Activated CD4-positive, alpha-beta T cell treated with anti-CD3 and anti-CD28 coated beads, Interleukin-2, amount 10 ng/mL, durations not matched to agents 7 days and 5 days (primary cell): ENCODE results near the gene PLA2G2E. TPM values are rescaled to one million over a fixed set of nuclear protein-coding genes. Genes with fewer than 3 reads are reported as not detected.
"Not testable (repeated sequence)": the region's sequence is repeated elsewhere in the genome, so short reads cannot be mapped to it uniquely, and the experiment has no call there.

Experiments used
- CTCF ChIA-PET: fragments of 350-600 bp; sonication (Branson Sonifier 250); formaldehyde crosslinking; loops from one replicate; lab custom pipeline; 2021; ENCODE audit warnings: antibody characterized with exemption; lab: Charles Lee
- POLR2A ChIA-PET: fragments of 350-600 bp; sonication (Branson Sonifier 250); formaldehyde crosslinking; loops from one replicate; lab custom pipeline; 2021; ENCODE audit warnings: antibody characterized with exemption; lab: Charles Lee
- DNase-seq: peaks from one replicate; pipeline ENCODE4 v3.0.0-alpha.2; 2020
- H3K27ac Mint-ChIP-seq: one replicate; pipeline ENCODE4 v1.8.0; 2021; ENCODE audit warnings: mild to moderate bottlenecking, moderate library complexity, mixed read lengths
- H3K27me3 Mint-ChIP-seq: one replicate; pipeline ENCODE4 v1.8.0; 2021; ENCODE audit warnings: mixed read lengths
- H3K36me3 Mint-ChIP-seq: one replicate; pipeline ENCODE4 v1.8.0; 2021; ENCODE audit warnings: low read depth, mixed read lengths
- H3K4me1 Mint-ChIP-seq: one replicate; pipeline ENCODE4 v1.8.0; 2021; ENCODE audit warnings: mixed read lengths
- H3K4me3 Mint-ChIP-seq: one replicate; pipeline ENCODE4 v1.8.0; 2021; ENCODE audit warnings: mild to moderate bottlenecking, moderate library complexity, mixed read lengths
- H3K9me3 Mint-ChIP-seq: one replicate; pipeline ENCODE4 v1.8.0; 2021; ENCODE audit warnings: mixed read lengths
- total RNA-seq, 2 experiments: library from RNA; stranded (reverse); gene quantifications; one replicate each; pipeline ENCODE4 v1.2.3, GENCODE V29; 2021

The PLA2G2E gene
- total RNA-seq, 2 experiments from 2014 or later: not detected

DNA sequence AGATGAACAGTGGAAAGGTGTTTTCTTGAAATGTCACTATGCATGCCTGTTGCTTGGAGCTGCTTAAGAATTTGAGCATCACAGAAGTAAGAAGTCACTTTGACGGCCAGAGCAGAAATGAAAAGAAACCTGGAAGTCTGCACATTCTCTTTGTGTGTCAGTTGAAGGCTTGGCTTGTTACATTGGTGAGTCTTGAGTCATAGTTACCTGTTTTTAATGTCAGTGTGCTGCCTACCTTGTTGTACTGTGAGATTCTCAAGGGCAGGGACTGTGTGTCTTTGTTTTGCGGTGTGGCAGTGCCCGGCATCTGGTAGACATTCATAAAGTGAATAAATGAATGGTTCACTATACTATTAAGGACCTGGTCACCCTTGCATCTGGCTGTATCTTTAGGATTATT lies 31.3 kb downstream of the PLA2G2E start:
- H3K4me3 Mint-ChIP-seq: no peak overlapping the region
- no peaks in the 10 kb centered on the region for H3K9me3 Mint-ChIP-seq
- H3K27me3 Mint-ChIP-seq: no peaks in the 10 kb centered on the region
- ChIA-PET POLR2A (no interaction called here), CTCF (no interaction called here)
- H3K4me1 Mint-ChIP-seq: peaks cover 9% of the 10 kb centered on the region
- no peak for DNase-seq
- no peak overlapping the region for H3K27ac Mint-ChIP-seq
- H3K36me3 Mint-ChIP-seq: peaks cover 33% of the 10 kb centered on the region

DNA sequence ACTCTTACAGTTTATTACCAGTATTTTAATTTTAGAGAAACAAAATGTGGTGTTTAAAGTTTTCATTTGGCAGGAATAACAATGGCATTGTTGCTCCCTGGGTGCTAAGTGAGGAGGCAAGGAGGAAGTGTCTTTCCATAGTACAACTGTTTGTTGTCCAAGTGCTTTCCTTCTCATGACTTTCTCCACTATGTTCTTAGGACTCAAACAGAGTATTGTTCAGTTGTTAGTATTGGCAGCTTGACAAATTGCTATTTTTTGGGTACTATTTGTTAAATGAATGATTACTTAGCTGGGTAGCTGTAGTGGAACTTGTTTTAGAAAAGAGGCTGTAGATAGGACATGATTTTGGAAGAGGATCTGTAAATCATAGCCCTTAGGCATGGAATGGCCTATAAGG lies 33.8 kb downstream of the PLA2G2E start:
- CTCF ChIA-PET: no interaction called here
- no peak for DNase-seq
- H3K4me1 Mint-ChIP-seq: peaks cover 18% of the 10 kb centered on the region
- no peaks in the 10 kb centered on the region for H3K27me3 Mint-ChIP-seq
- no peaks in the 10 kb centered on the region for H3K9me3 Mint-ChIP-seq
- H3K27ac Mint-ChIP-seq: no peak overlapping the region
- POLR2A ChIA-PET: no interaction called here
- no peak overlapping the region for H3K4me3 Mint-ChIP-seq
- H3K36me3 Mint-ChIP-seq: peaks cover 27% of the 10 kb centered on the region

DNA sequence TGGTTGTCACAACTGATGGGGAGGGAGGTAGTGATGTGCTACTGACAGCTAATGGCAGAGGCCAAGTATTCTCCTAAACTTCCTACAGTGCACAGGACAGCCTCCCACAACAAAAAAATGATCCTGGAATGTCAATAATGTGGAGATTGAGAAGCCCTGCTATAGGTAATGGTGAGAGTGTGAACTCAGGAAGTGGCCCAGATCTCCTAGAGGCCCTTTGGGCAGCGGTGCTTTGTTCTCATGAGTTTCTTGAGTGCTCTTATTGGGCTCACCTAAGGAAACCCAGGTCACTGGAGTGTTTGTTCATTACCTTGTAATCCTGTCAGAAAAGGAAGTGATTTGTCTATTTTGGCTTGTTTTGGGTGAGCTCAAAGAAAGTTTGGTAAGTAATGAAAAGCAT lies 35.3 kb downstream of the PLA2G2E start:
- Mint-ChIP-seq H3K27me3 (no peaks in the 10 kb centered on the region), H3K36me3 (peaks cover 20% of the 10 kb centered on the region), H3K9me3 (no peaks in the 10 kb centered on the region), H3K4me3 (no peak overlapping the region), H3K27ac (no peak overlapping the region), H3K4me1 (peaks cover 33% of the 10 kb centered on the region)
- ChIA-PET POLR2A (no interaction called here), CTCF (no interaction called here)
- DNase-seq: no peak

DNA sequence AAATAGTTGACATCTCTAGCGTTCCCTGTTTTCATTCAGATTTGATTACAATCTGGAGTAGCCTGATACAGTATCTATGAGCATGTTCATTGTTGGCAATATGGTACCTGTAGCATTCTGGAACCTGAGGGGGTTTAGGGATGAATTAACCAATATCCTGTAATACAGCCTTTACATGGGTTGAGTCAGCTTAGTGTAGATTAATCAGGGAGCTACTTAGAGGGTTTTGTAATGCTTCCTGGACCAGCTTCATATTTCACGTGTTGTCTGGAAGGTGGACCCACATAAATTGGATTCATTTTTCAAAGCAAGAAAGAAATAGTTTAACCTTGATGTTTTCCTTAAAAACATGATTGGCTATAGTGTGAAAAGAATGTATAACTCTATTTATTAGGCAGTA lies 37.6 kb downstream of the PLA2G2E start:
- CTCF ChIA-PET: interaction anchor here (1.4 to 1.5 kb wide), 2 partner anchors 9 to 20 kb away, joined by 3 to 4 read pairs; no protein-coding TSS in a partner anchor
- H3K27me3 Mint-ChIP-seq: peaks cover 2% of the 10 kb centered on the region
- H3K9me3 Mint-ChIP-seq: no peaks in the 10 kb centered on the region
- peaks cover 39% of the 10 kb centered on the region for H3K4me1 Mint-ChIP-seq
- H3K27ac Mint-ChIP-seq: no peak overlapping the region
- no peak for DNase-seq
- POLR2A ChIA-PET: no interaction called here
- peaks cover 7% of the 10 kb centered on the region for H3K36me3 Mint-ChIP-seq
- H3K4me3 Mint-ChIP-seq: no peak overlapping the region

DNA sequence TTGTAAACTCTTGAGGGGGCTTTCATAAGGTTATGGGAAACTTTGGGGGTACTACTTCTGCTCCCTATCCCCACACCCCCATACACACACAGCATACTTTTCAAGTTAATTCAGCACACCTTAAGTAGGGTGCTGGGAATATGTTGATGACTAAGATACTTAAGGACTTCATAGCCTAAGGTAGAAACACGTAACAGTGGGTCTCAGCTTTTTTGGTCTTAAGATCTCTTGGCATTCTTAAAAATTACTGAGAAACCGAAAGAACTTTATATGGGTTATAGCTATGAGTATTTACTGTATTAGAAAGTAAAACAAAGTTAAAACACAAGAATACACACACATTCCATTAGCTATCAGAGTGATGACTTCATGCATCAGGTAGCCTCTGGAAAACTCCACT lies 39.1 kb downstream of the PLA2G2E start:
- ChIA-PET CTCF (interaction anchor here (1.7 kb wide), 1 partner anchor 10 kb away, joined by 6 read pairs; no protein-coding TSS in a partner anchor), POLR2A (no interaction called here)
- H3K27ac Mint-ChIP-seq: no peak overlapping the region
- H3K9me3 Mint-ChIP-seq: no peaks in the 10 kb centered on the region
- peaks cover 5% of the 10 kb centered on the region for H3K36me3 Mint-ChIP-seq
- H3K27me3 Mint-ChIP-seq: peaks cover 3% of the 10 kb centered on the region
- no peak for DNase-seq
- H3K4me1 Mint-ChIP-seq: peaks cover 40% of the 10 kb centered on the region
- peak overlapping the region; percentile 16 for H3K4me3 Mint-ChIP-seq

DNA sequence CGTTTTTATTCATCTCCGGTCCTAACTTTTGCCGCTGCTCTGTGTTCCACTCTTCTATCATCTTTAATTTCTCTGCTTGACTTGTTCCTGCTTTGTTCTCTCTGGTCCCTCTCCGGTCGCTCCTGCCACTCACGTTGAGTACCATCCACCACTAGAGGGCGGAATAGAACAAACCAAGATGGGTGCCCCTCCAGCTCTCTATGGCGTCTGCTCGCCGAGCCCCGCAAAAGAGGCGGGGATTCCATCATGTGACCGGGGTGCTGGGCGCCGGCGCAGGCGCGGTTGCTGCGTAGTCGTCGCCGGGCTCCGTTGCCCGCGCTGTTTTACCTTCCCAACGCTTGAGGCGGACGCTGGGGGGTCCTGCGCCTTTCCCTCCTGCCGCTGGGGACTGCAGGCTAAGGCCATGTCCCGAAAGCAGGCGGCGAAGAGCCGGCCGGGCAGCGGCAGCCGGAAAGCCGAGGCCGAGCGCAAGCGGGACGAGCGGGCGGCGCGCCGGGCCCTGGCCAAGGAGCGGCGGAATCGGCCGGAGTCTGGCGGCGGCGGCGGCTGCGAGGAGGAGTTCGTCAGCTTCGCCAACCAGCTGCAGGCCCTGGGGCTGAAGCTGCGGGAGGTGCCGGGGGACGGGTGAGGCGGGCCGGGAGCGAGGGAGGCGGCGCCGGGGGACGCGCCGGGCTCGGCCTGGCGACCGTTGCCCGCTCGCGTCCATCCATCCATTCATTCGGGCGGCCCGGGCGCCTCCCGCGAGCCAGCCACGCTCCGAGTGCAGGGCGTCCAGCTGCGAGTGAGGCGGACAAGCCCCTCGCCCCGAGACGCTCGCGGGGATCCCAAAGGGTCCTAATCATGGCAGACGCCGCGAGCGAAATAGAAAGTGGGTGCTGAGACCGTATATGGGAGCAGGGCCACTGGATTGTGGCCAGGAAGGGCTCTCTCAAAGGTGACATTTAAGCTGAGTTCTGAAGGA lies 41.0 kb downstream of the PLA2G2E start, which contains the start of gene OTUD3:
TSS of gene OTUD3 (plus strand) at position 285 of the 961 bp plus-strand sequence. CDS start at position 404, 119 bp downstream.
- H3K4me1 Mint-ChIP-seq: peaks cover 35% of the 10 kb centered on the region
- no peaks in the 10 kb centered on the region for H3K9me3 Mint-ChIP-seq
- H3K36me3 Mint-ChIP-seq: peaks cover 4% of the 10 kb centered on the region
- peaks cover 3% of the 10 kb centered on the region for H3K27me3 Mint-ChIP-seq
- POLR2A ChIA-PET: no interaction called here
- peak within 1 kb of the TSS; percentile 87 for H3K4me3 Mint-ChIP-seq
- H3K27ac Mint-ChIP-seq: peak within 1 kb of the TSS; percentile 86
- CTCF ChIA-PET: interaction anchor here (0.5 to 2.4 kb wide), 17 partner anchors 9 to 269 kb away, joined by 3 to 8 read pairs (median 3); no protein-coding TSS in a partner anchor
- peak; percentile 98 for DNase-seq

DNA sequence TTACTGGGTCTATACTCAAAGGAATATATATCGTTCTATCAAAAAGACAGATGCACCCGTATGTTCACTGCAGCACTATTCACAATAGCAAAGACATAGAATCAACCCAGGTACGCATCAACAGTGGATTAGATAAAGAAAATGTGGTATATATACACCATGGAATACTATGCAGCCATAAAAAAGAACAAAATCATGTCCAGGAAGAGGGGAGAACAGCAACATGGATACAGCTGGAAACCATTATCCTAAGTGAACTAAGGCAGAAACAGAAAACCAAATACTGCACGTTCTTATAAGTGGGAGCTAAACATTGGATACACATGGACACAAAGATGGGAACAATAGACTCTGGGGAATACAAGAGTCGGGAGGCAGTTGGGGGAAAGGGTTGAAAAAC lies 42.6 kb downstream of the PLA2G2E start:
- H3K4me3 Mint-ChIP-seq, POLR2A ChIA-PET, H3K27me3 Mint-ChIP-seq, DNase-seq, H3K36me3 Mint-ChIP-seq, H3K27ac Mint-ChIP-seq, H3K9me3 Mint-ChIP-seq: not testable (repeated sequence)
- peaks cover 33% of the 10 kb centered on the region for H3K4me1 Mint-ChIP-seq
- CTCF ChIA-PET: interaction anchor here (0.6 to 2.4 kb wide), 3 partner anchors 17 to 1811 kb away, joined by 3 to 8 read pairs (median 4); no protein-coding TSS in a partner anchor

DNA sequence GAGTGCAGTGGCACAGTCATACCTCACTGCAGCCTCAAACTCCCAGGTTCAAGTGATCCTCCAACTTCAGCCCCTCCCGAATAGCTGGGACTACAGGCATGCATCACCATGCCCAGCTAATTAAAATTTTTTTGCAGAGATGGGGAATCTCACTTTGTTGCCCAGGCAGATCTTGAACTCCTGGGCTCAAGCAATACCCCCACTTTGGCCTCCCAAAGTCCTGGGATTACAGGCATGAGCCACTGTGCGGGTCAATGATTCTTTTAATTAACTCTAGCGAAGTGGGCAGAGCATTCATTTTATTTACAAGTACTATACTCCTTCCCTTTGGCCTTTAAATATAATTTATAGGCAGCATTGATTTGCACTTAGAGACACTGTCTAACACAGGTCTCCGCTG lies 43.8 kb downstream of the PLA2G2E start:
- H3K27me3 Mint-ChIP-seq: peaks cover 4% of the 10 kb centered on the region
- H3K4me3 Mint-ChIP-seq: no peak overlapping the region
- POLR2A ChIA-PET: interaction anchor here (0.6 kb wide), 1 partner anchor 28 kb away, joined by 3 read pairs; no protein-coding TSS in a partner anchor
- CTCF ChIA-PET: interaction anchor here (0.6 kb wide), 1 partner anchor 1245 kb away, joined by 3 read pairs; no protein-coding TSS in a partner anchor
- H3K27ac Mint-ChIP-seq: no peak overlapping the region
- peaks cover 26% of the 10 kb centered on the region for H3K4me1 Mint-ChIP-seq
- DNase-seq: no peak
- no peaks in the 10 kb centered on the region for H3K9me3 Mint-ChIP-seq
- peaks cover 2% of the 10 kb centered on the region for H3K36me3 Mint-ChIP-seq

DNA sequence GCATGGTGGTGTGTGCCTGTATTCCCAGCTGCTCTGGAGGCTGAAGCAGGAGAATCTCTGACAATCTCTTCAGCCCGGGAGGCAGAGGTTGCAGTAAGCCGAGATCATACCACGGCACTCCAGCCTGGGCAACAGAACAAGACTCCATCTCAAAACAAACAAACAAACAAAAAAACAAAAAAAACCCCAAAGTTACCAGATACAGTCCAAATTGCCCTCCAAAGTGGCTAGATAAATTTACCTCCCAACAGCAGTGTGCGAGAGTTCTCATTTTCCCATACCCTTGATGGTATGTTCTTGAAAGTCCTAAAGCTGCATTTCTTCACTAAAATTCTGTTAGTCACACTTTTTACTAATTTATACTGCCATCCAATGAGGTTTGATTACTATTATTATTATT lies 44.2 kb downstream of the PLA2G2E start:
- H3K9me3 Mint-ChIP-seq: no peaks in the 10 kb centered on the region
- no peak overlapping the region for H3K27ac Mint-ChIP-seq
- ChIA-PET POLR2A (interaction anchor here (0.6 kb wide), 1 partner anchor 27 kb away, joined by 3 read pairs; no protein-coding TSS in a partner anchor), CTCF (interaction anchor here (0.6 kb wide), 1 partner anchor 1245 kb away, joined by 3 read pairs; no protein-coding TSS in a partner anchor)
- DNase-seq: no peak
- H3K4me1 Mint-ChIP-seq: peaks cover 22% of the 10 kb centered on the region
- no peak overlapping the region for H3K4me3 Mint-ChIP-seq
- H3K27me3 Mint-ChIP-seq: peaks cover 4% of the 10 kb centered on the region
- no peaks in the 10 kb centered on the region for H3K36me3 Mint-ChIP-seq

DNA sequence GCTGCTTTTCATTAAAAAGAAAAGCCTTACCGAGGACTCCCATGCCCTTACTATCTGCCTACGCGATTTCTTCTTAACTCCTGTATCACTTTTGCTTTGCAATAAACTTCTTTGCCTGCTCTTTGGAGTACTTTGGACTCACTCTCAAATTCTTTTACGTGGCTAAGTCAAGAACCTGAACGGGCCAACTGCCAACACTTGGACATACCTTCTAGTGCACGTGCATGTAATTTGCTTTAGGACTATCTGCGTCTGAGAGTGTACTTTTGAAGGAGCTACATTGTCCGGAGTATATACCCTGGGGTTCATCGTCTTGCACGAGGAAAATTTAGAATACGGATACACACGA lies 44.8 kb downstream of the PLA2G2E start:
- Mint-ChIP-seq H3K27ac (no peak overlapping the region), H3K9me3 (no peaks in the 10 kb centered on the region), H3K27me3 (peaks cover 4% of the 10 kb centered on the region), H3K36me3 (no peaks in the 10 kb centered on the region), H3K4me1 (peaks cover 16% of the 10 kb centered on the region), H3K4me3 (no peak overlapping the region)
- ChIA-PET CTCF (no interaction called here), POLR2A (no interaction called here)
- no peak for DNase-seq

DNA sequence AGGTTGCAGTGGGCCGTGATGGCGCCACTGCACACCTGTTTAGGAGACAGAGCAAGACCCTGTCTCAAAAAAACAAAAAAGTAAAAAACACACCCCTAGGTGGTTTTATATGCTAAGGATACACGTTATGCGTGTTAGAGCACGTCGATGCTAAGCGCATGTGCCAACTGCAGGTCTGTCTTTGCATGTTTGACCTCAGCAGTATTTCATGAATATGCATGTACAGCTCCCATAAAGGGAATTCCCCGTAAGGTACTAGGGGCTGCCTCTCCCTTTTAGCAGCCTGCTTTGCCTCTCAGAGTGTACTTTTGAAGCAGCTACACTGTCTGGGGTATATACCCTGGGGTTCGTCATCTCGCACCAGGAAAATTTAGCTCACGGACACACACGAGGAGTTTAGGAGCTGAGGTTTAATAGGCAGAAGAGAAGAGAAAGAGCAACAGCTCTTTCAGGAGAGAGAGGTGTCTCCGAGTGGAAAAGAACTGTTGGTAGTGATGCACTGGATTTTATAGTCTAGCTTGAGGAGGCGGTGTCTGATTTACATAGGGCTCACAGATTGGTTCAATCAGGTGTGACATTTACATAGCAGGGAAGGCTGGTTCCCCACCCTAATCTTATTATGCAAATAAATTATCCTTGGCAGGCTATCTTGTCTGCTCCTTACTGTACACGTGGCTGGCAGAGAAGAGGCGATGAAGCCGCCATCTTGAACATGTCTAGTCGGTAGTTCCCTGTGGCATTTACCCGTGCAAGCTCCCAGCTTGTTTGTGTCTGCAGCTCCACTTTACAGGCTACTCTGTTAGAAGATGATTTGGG lies 45.4 kb downstream of the PLA2G2E start:
- ChIA-PET CTCF (interaction anchor here (1.0 to 1.2 kb wide), 2 partner anchors 11 to 12 kb away, joined by 3 read pairs; no protein-coding TSS in a partner anchor), POLR2A (no interaction called here)
- Mint-ChIP-seq H3K4me3 (no peak overlapping the region), H3K27ac (no peak overlapping the region), H3K9me3 (no peaks in the 10 kb centered on the region), H3K27me3 (peaks cover 7% of the 10 kb centered on the region), H3K36me3 (no peaks in the 10 kb centered on the region), H3K4me1 (peaks cover 10% of the 10 kb centered on the region)
- no peak for DNase-seq

DNA sequence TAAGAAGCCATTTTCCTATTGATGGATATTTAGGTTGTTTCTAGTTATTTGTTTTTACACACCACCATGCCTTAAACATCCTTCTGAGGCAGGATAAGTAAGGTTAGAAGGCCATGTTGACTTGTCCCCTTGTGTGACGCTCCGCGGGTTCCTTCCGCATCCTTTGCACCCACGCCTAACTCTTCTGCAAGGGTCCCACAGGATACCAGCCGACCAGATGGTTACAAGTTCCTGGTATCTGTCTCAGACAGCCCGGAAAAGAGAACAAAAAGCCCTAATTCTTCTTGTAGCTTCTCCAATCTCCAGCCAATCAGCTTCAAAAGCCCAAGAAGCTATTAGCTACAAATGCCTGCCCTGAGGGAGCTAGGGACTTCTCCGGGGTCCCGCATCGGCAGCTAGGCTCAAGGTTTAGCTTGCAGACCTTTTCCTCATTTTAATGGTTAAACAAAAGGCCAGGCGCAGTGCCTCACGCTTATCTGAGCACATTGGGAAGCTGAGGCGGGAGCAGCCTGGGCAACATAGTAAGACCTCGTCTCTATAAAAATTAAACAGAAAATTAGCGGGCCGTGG lies 46.2 kb downstream of the PLA2G2E start:
- no peaks in the 10 kb centered on the region for H3K36me3 Mint-ChIP-seq
- ChIA-PET POLR2A (no interaction called here), CTCF (interaction anchor here (1.0 to 1.2 kb wide), 2 partner anchors 10 to 11 kb away, joined by 3 read pairs; no protein-coding TSS in a partner anchor)
- peaks cover 7% of the 10 kb centered on the region for H3K27me3 Mint-ChIP-seq
- DNase-seq: no peak
- H3K27ac Mint-ChIP-seq: no peak overlapping the region
- H3K4me1 Mint-ChIP-seq: peaks cover 8% of the 10 kb centered on the region
- no peak overlapping the region for H3K4me3 Mint-ChIP-seq
- H3K9me3 Mint-ChIP-seq: no peaks in the 10 kb centered on the region
